Skeletal muscle tissue (tissue), 4 donors: ENCODE results near the gene FMO3. TPM values are rescaled to one million over a fixed set of nuclear protein-coding genes. Genes with fewer than 3 reads are reported as not detected.

Experiments
- H3K27ac ChIP-seq: one replicate; pipeline ENCODE4 v1.7.0; 2013; ENCODE audit warnings: mild to moderate bottlenecking, low read depth, low read length, inconsistent platforms
- H3K27me3 ChIP-seq, 3 donors: one replicate each; pipeline ENCODE4 v1.7.0; 2013; ENCODE audit warnings: low read length in 3 of 3; ENCODE audit not compliant: control insufficient read depth in 3 of 3, insufficient read depth in 3 of 3
- H3K36me3 ChIP-seq, 3 donors: one replicate each; pipeline ENCODE4 v1.7.0; 2013; ENCODE audit warnings: low read length in 3 of 3; ENCODE audit not compliant: control insufficient read depth in 3 of 3, insufficient read depth in 3 of 3
- H3K4me1 ChIP-seq, 3 donors: one replicate each; pipeline ENCODE4 v1.7.0; 2013; ENCODE audit warnings: low read length in 3 of 3, mild to moderate bottlenecking in 3 of 3; ENCODE audit not compliant: control insufficient read depth in 3 of 3, insufficient read depth in 3 of 3
- H3K4me3 ChIP-seq, 3 donors: one replicate each; pipeline ENCODE4 v1.7.0; 2013; ENCODE audit warnings: low read length in 3 of 3
- H3K9ac ChIP-seq, 3 donors: one replicate each; pipeline ENCODE4 v1.7.0; 2013; ENCODE audit warnings: low read length in 3 of 3, mild to moderate bottlenecking in 3 of 3, moderate library complexity in 2 of 3, low read depth in 1 of 3
- H3K9me3 ChIP-seq, 3 donors: one replicate each; pipeline ENCODE4 v1.7.0; 2013; ENCODE audit warnings: low read length in 3 of 3; ENCODE audit not compliant: control insufficient read depth in 3 of 3
- total RNA-seq: library from RNA; depleted of rRNA; stranded (reverse); fragments of >200 nt; gene quantifications from one replicate; pipeline ENCODE4 v1.2.3, GENCODE V29; 2014
- donor health status: Osteomylitis.

FMO3 gene
- total RNA-seq, 1 donor from 2014 or later, result not detected

DNA sequence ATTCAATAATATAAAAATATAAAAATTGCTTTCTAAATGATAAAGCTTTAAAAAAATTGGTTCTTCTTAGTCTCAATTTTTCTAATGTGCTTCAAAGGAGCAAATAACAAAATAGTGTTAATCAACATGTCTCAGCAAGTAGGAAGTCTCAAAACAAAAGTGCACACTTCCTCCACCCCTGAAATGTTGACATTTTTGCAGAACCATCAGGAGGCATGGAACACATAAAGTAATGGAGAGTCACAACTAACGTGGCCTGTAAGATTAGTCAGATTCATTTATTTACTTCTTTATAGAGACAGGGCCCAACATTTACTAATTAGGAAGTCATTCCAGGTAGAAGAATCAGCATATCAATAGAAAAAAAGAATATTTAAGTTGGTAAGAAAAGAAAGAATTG, 59.5 kb downstream of the FMO3 start:
- no peak overlapping the region for H3K9ac ChIP-seq
- no peaks in the 10 kb centered on the region for H3K9me3 ChIP-seq
- no peaks in the 10 kb centered on the region for H3K27me3 ChIP-seq
- H3K4me1 ChIP-seq, result no peaks in the 10 kb centered on the region
- no peak overlapping the region for H3K4me3 ChIP-seq
- H3K36me3 ChIP-seq, result no peaks in the 10 kb centered on the region
- no peak overlapping the region for H3K27ac ChIP-seq

DNA sequence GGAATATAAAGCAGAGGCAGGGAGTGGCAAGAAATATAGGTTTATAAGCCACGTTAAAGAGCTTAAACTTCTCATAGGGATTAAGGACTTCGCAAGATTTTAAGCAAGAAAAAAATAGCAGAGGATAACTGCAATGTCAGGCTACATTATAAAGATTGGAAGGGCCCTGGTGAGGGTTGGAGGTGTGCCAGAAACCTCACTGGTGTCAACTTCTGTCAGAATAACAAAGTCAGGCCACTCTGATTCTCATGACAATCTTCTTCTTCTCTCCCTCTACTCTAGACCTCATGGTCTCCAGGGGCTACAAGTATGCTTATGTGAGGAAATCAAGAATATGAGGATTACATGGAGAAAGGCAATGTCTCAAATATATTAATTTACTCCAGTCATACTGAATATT, 61.8 kb downstream of the FMO3 start:
- Histone ChIP-seq H3K9ac (no peak overlapping the region), H3K4me3 (no peak overlapping the region), H3K27ac (no peak overlapping the region), H3K36me3 (no peaks in the 10 kb centered on the region), H3K4me1 (no peaks in the 10 kb centered on the region), H3K9me3 (no peaks in the 10 kb centered on the region), H3K27me3 (no peaks in the 10 kb centered on the region)

DNA sequence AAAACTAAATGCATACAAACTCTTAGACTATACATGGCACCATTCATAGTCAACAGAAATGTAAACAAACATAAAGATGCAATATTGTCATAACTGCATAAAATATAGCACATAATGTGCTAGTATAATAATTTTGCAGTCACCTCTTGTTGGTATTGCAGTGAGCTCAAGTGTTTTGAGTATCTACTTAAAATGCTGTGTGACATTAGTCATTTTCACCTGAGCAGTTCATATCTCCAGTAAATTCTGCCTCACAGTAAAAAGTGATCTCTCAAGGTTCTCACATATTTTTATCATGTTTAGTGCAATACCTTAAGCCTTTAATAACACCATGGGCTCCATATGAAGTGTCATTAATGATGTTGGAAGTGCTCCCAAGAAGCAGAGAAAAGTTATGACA, 64.8 kb downstream of the FMO3 start:
- no peak overlapping the region for H3K9ac ChIP-seq
- H3K36me3 ChIP-seq, result no peaks in the 10 kb centered on the region
- H3K27ac ChIP-seq, result no peak overlapping the region
- no peaks in the 10 kb centered on the region for H3K4me1 ChIP-seq
- H3K27me3 ChIP-seq, result no peaks in the 10 kb centered on the region
- H3K9me3 ChIP-seq, result no peaks in the 10 kb centered on the region
- H3K4me3 ChIP-seq, result no peak overlapping the region

DNA sequence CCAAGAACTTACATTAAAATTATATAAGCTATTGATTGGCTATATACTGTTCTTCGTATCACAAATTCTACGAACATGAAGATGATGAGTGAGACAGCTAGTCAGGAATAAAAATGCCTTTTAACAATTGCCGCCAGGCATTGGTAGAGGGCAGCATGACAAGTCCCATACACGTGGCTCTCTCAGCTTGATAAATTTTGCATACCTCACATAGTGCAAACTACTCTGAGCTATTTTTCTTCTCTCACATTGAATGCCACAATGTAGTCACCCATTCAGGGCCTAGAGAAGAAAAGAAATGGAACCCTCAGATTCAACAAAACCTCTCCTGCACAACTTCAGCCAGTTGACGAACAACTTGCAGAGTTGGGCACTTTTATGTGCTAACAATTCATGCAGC, 67.4 kb downstream of the FMO3 start:
- Histone ChIP-seq H3K9ac (no peak overlapping the region), H3K27ac (no peak overlapping the region), H3K27me3 (no peaks in the 10 kb centered on the region), H3K36me3 (no peaks in the 10 kb centered on the region), H3K4me1 (no peaks in the 10 kb centered on the region), H3K4me3 (no peak overlapping the region), H3K9me3 (no peaks in the 10 kb centered on the region)

- no peak overlapping the region for H3K4me3 ChIP-seq
- no peaks in the 10 kb centered on the region for H3K27me3 ChIP-seq
- H3K9ac ChIP-seq, result no peak overlapping the region
- H3K9me3 ChIP-seq, result no peaks in the 10 kb centered on the region
- H3K4me1 ChIP-seq, result no peaks in the 10 kb centered on the region
- no peaks in the 10 kb centered on the region for H3K36me3 ChIP-seq
- H3K27ac ChIP-seq, result no peak overlapping the region
These were observed 67.8 kb downstream of the FMO3 start for GRCh38 chr1:171158551-171158950.

- Histone ChIP-seq H3K36me3 (no peaks in the 10 kb centered on the region), H3K27ac (no peak overlapping the region), H3K4me3 (no peak overlapping the region), H3K27me3 (no peaks in the 10 kb centered on the region), H3K9ac (no peak overlapping the region), H3K4me1 (no peaks in the 10 kb centered on the region), H3K9me3 (no peaks in the 10 kb centered on the region)
These were observed 68.4 kb downstream of the FMO3 start for GRCh38 chr1:171159148-171159547.

- Histone ChIP-seq H3K9ac (no peak overlapping the region), H3K27me3 (no peaks in the 10 kb centered on the region), H3K36me3 (no peaks in the 10 kb centered on the region), H3K4me3 (no peak overlapping the region), H3K9me3 (no peaks in the 10 kb centered on the region), H3K27ac (no peak overlapping the region), H3K4me1 (no peaks in the 10 kb centered on the region)
These were observed 69.5 kb downstream of the FMO3 start for GRCh38 chr1:171160211-171160610.

GRCh38 chr1:171160639-171161354, 70.1 kb downstream of the FMO3 start:
- Histone ChIP-seq H3K27ac (no peak overlapping the region), H3K4me3 (no peak overlapping the region)

GRCh38 chr1:171161431-171161830, 70.7 kb downstream of the FMO3 start:
- Histone ChIP-seq H3K36me3 (no peaks in the 10 kb centered on the region), H3K27ac (no peak overlapping the region), H3K9me3 (no peaks in the 10 kb centered on the region), H3K4me1 (no peaks in the 10 kb centered on the region), H3K4me3 (no peak overlapping the region), H3K9ac (no peak overlapping the region), H3K27me3 (no peaks in the 10 kb centered on the region)

More at GRCh38 chr1:171160639-171161354, 70.1 kb downstream of the FMO3 start:
- H3K27me3 ChIP-seq, result no peaks in the 10 kb centered on the region
- H3K9ac ChIP-seq, result no peak overlapping the region
- H3K9me3 ChIP-seq, result no peaks in the 10 kb centered on the region
- no peaks in the 10 kb centered on the region for H3K4me1 ChIP-seq
- H3K36me3 ChIP-seq, result no peaks in the 10 kb centered on the region

GRCh38 chr1:171166361-171166760, 75.7 kb downstream of the FMO3 start:
- Histone ChIP-seq H3K27ac (no peak overlapping the region), H3K27me3 (no peaks in the 10 kb centered on the region), H3K4me1 (no peaks in the 10 kb centered on the region), H3K9me3 (no peaks in the 10 kb centered on the region), H3K9ac (no peak overlapping the region), H3K4me3 (no peak overlapping the region), H3K36me3 (no peaks in the 10 kb centered on the region)
